Right lung (tissue), 5 donors: ENCODE measurements around the gene ALOX5. TPM values are rescaled to one million over a fixed set of nuclear protein-coding genes. Genes with fewer than 3 reads are reported as not detected.
A peak's percentile ranks its signal among the peaks of the same experiment; 100 is the strongest.
"Not testable (repeated sequence)": the region's sequence is repeated elsewhere in the genome, so short reads cannot be mapped to it uniquely, and the experiment has no call there.

Experiments
- DNase-seq, 2 donors: peaks; one replicate each; pipeline ENCODE4 v3.0.0-alpha.2; 2013
- polyA plus RNA-seq, 5 donors: library from polyadenylated mRNA; unstranded; fragments of 120-200 nt; gene quantifications; one replicate each; pipeline versions ENCODE4 v1.2.1 to v1.2.3, GENCODE V29; 2013; ENCODE audit warnings: inconsistent platforms in 1 of 5, low replicate concordance in 1 of 5; ENCODE audit not compliant: insufficient read length in 5 of 5, insufficient read depth in 1 of 5

ALOX5 gene
- polyA plus RNA-seq, 5 donors = 0.95 to 2.1 (median 1.6) TPM

- DNase-seq = peak; percentile 47 to 67
Measured at GRCh38 chr10:45464958-45465567, 91.0 kb downstream of the ALOX5 start.

GRCh38 chr10:45466784-45467183 is 92.8 kb downstream of the ALOX5 start:
- no peak for DNase-seq

- DNase-seq = no peak
Measured at GRCh38 chr10:45468079-45468478, 94.1 kb downstream of the ALOX5 start.

GRCh38 chr10:45470098-45471012 is 96.3 kb downstream of the ALOX5 start:
- no peak for DNase-seq

- no peak for DNase-seq
Measured at GRCh38 chr10:45471059-45471458, 97.0 kb downstream of the ALOX5 start.

GRCh38 chr10:45471531-45472310 is 97.7 kb downstream of the ALOX5 start:
- DNase-seq = no peak

- DNase-seq = no peak
Measured at GRCh38 chr10:45473126-45473525, 99.1 kb downstream of the ALOX5 start.

- no peak for DNase-seq
Measured at GRCh38 chr10:45476559-45476958, 102.5 kb downstream of the ALOX5 start.

- DNase-seq = no peak
Measured at GRCh38 chr10:45480294-45480693, 106.3 kb downstream of the ALOX5 start.

GRCh38 chr10:45481100-45481499 is 107.1 kb downstream of the ALOX5 start:
- not testable (repeated sequence) for DNase-seq

- no peak for DNase-seq
Measured at GRCh38 chr10:45483002-45483401, 109.0 kb downstream of the ALOX5 start.

- no peak for DNase-seq
Measured at GRCh38 chr10:45487735-45488134, 113.7 kb downstream of the ALOX5 start.

GRCh38 chr10:45488365-45488764 is 114.3 kb downstream of the ALOX5 start:
- DNase-seq = no peak

- DNase-seq = no peak
Measured at GRCh38 chr10:45490277-45490676, 116.3 kb downstream of the ALOX5 start.

GRCh38 chr10:45491061-45491460 is 117.0 kb downstream of the ALOX5 start:
- no peak for DNase-seq

Other genes starting within 250 kb of the ALOX5 start
- under 1 TPM in 2 of 5 donors, not detected in 3; 0.06 to 0.08 TPM for gene OR13A1, start 58.6 kb upstream of the ALOX5 start, polyA plus RNA-seq